ENCODE measurements around the gene PRKCH.

GRCh38 chr14:61585598-61586543 is 264.5 kb downstream of the PRKCH start:
- TF ChIP-seq FOXP2 (optimal IDR thresholded peaks at IDR 0.05; ENCODE audit: borderline replicate concordance, extremely low read depth, extremely low read length, insufficient read depth) (no peak), POLR2AphosphoS5 (IDR thresholded peaks at IDR 0.05; ENCODE audit: low read depth, low read length) (no peak), REST (IDR thresholded peaks at IDR 0.05; ENCODE audit: insufficient read depth in 1 of 2, low read depth in 2 of 2, low read length in 2 of 2) (no peak), TAF1 (IDR thresholded peaks at IDR 0.05; ENCODE audit: borderline replicate concordance, insufficient read depth, low read length) (no peak)
